HEK293T (cell line): ENCODE data around the gene SNX12.

Experiments
- CTBP1 ChIP-seq: fragments of 450-650 bp; IDR thresholded peaks from 2 replicates; pipeline ENCODE4 v1.6.1; 2016; ENCODE audit warnings: borderline replicate concordance
- ELF4 ChIP-seq: fragments of 450-650 bp; IDR thresholded peaks from 2 replicates; pipeline ENCODE4 v1.6.1; 2017; ENCODE audit warnings: antibody characterized with exemption
- HDGF ChIP-seq: fragments of 450-650 bp; IDR thresholded peaks from 2 replicates; pipeline ENCODE4 v1.6.1; 2017; ENCODE audit warnings: antibody characterized with exemption, borderline replicate concordance
- L3MBTL2 ChIP-seq: fragments of 450-650 bp; conservative IDR thresholded peaks from 2 replicates; pipeline ENCODE4 v1.6.1; 2016; ENCODE audit warnings: mild to moderate bottlenecking
- LEF1 ChIP-seq: fragments of 450-650 bp; IDR thresholded peaks from 2 replicates; pipeline ENCODE4 v1.6.1; 2017; ENCODE audit warnings: mild to moderate bottlenecking, borderline replicate concordance
- SP1 ChIP-seq: fragments of 450-650 bp; IDR thresholded peaks from 2 replicates; pipeline ENCODE4 v1.6.1; 2017
- SUZ12 ChIP-seq: fragments of 450-650 bp; IDR thresholded peaks from 2 replicates; pipeline ENCODE4 v1.6.1; 2016; ENCODE audit warnings: mild to moderate bottlenecking
- ZNF384 ChIP-seq: fragments of 450-650 bp; IDR thresholded peaks from 2 replicates; pipeline ENCODE4 v1.6.1; 2016

GRCh38 chrX:71095555-71095980, 27.4 kb upstream of the SNX12 start, which contains the start of gene FOXO4:
- TF ChIP-seq SP1 (no peak), ZNF384 (no peak), HDGF (no peak), ELF4 (no peak), L3MBTL2 (peak; percentile 97), LEF1 (no peak), CTBP1 (no peak), SUZ12 (0 out of 2 replicates have a peak, but pooled peaks have one; percentile 37)
